ENCODE results near the gene TRHDE. TPM values are rescaled to one million over a fixed set of nuclear protein-coding genes. Genes with fewer than 3 reads are reported as not detected.

The TRHDE gene
- polyA plus RNA-seq, 1 donor from 2014 or later: 20.6 TPM

DNA sequence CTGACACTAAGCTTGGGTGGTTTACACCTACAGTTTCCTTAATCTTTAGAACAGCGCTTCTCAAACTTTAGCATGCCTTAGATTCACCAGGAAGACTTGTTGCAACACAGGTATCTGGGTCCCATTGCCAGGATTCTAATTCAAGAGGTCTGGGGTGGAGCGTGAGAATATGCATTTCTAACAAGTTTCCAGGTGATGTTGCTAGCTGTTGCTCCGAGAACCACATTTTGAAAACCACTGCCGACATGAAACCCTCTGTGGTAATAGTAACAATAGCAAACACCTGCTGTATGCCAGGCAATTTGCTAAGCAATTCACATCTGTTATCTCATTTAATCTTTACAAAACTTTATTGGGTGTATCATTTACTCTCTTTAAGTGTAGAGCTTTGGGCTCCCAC, 58.6 kb downstream of the TRHDE start:
- H3K27ac ChIP-seq (ENCODE audit: low read length): no peak overlapping the region
- no peak overlapping the region for H3K4me3 ChIP-seq (ENCODE audit: low read length)
- no peaks in the 10 kb centered on the region for H3K9me3 ChIP-seq (ENCODE audit: low read length)
- H3K4me2 ChIP-seq (ENCODE audit: low read length): no peak overlapping the region
- H3K79me2 ChIP-seq (replicated peaks; ENCODE audit: insufficient read depth, low read length): no peaks in the 10 kb centered on the region
- H3K36me3 ChIP-seq (ENCODE audit: insufficient read depth, low read length): no peaks in the 10 kb centered on the region
- no peak overlapping the region for H2AFZ ChIP-seq (ENCODE audit: low read depth, low read length)
- no peaks in the 10 kb centered on the region for H4K20me1 ChIP-seq (ENCODE audit: insufficient read depth)
- H3K27me3 ChIP-seq (ENCODE audit: insufficient read depth, low read depth, low read length): no peaks in the 10 kb centered on the region
- no peak overlapping the region for H3K9ac ChIP-seq (ENCODE audit: low read length)
- TF ChIP-seq MXI1 (conservative IDR thresholded peaks at IDR 0.05; ENCODE audit: poor library complexity, severe bottlenecking) (no peak), EZH2 (IDR thresholded peaks at IDR 0.05; ENCODE audit: borderline replicate concordance, insufficient read depth, low read length, poor library complexity, severe bottlenecking) (no peak), RAD21 (conservative IDR thresholded peaks at IDR 0.05) (no peak), SMC3 (conservative IDR thresholded peaks at IDR 0.05; ENCODE audit: poor library complexity) (no peak), REST (IDR thresholded peaks at IDR 0.05; ENCODE audit: borderline replicate concordance) (no peak)
- no peaks in the 10 kb centered on the region for H3F3A ChIP-seq (ENCODE audit: insufficient read depth, low read length, poor library complexity, severe bottlenecking)
- H3K9me2 ChIP-seq (ENCODE audit: insufficient read depth, low read length): no peaks in the 10 kb centered on the region

GRCh38 chr12:72337382-72337781, 65.2 kb downstream of the TRHDE start:
- Histone ChIP-seq H3K4me2 (ENCODE audit: low read length) (no peak overlapping the region), H4K20me1 (ENCODE audit: insufficient read depth) (no peaks in the 10 kb centered on the region), H3K4me3 (ENCODE audit: low read length) (no peak overlapping the region), H3K79me2 (replicated peaks; ENCODE audit: insufficient read depth, low read length) (no peaks in the 10 kb centered on the region), H3K27me3 (ENCODE audit: insufficient read depth, low read depth, low read length) (no peaks in the 10 kb centered on the region), H3F3A (ENCODE audit: insufficient read depth, low read length, poor library complexity, severe bottlenecking) (no peaks in the 10 kb centered on the region), H3K36me3 (ENCODE audit: insufficient read depth, low read length) (no peaks in the 10 kb centered on the region), H3K9me2 (ENCODE audit: insufficient read depth, low read length) (no peaks in the 10 kb centered on the region), H2AFZ (ENCODE audit: low read depth, low read length) (no peak overlapping the region), H3K27ac (ENCODE audit: low read length) (no peak overlapping the region), H3K9ac (ENCODE audit: low read length) (no peak overlapping the region), H3K9me3 (ENCODE audit: low read length) (no peaks in the 10 kb centered on the region)
- TF ChIP-seq REST (IDR thresholded peaks at IDR 0.05; ENCODE audit: borderline replicate concordance) (no peak), EP300 (conservative IDR thresholded peaks at IDR 0.05; ENCODE audit: poor library complexity, severe bottlenecking) (no peak), MXI1 (conservative IDR thresholded peaks at IDR 0.05; ENCODE audit: poor library complexity, severe bottlenecking) (no peak), CTCF (IDR thresholded peaks at IDR 0.05; ENCODE audit: poor library complexity, severe bottlenecking) (no peak), EZH2 (IDR thresholded peaks at IDR 0.05; ENCODE audit: borderline replicate concordance, insufficient read depth, low read length, poor library complexity, severe bottlenecking) (no peak), TAF1 (IDR thresholded peaks at IDR 0.05; ENCODE audit: low read depth) (no peak), SMC3 (conservative IDR thresholded peaks at IDR 0.05; ENCODE audit: poor library complexity) (no peak), POLR2AphosphoS5 (IDR thresholded peaks at IDR 0.05) (no peak), RAD21 (conservative IDR thresholded peaks at IDR 0.05) (no peak)
